Measurements from ENCODE around the gene SLC66A3.
"Not testable (repeated sequence)": the region's sequence is repeated elsewhere in the genome, so short reads cannot be mapped to it uniquely, and the experiment has no call there.

SLC66A3 gene

GRCh38 chr2:11163439-11164317, 8.4 kb downstream of the SLC66A3 start:
- TF ChIP-seq CTCF (IDR thresholded peaks at IDR 0.05; ENCODE audit: low read depth, low read length) = no peak
- H3K4me3 ChIP-seq (ENCODE audit: low read depth, low read length) = no peak overlapping the region

- not testable (repeated sequence) for H3K4me3 ChIP-seq (ENCODE audit: low read depth, low read length)
These were observed 9.8 kb downstream of the SLC66A3 start for GRCh38 chr2:11165046-11165445.

- H3K4me3 ChIP-seq (ENCODE audit: low read depth, low read length) = no peak overlapping the region
- no peak for TF ChIP-seq CTCF (IDR thresholded peaks at IDR 0.05; ENCODE audit: low read depth, low read length)
These were observed 11.2 kb downstream of the SLC66A3 start for GRCh38 chr2:11166476-11166875.

GRCh38 chr2:11168488-11168887, 13.2 kb downstream of the SLC66A3 start:
- H3K4me3 ChIP-seq (ENCODE audit: low read depth, low read length) = no peak overlapping the region
- no peak for TF ChIP-seq CTCF (IDR thresholded peaks at IDR 0.05; ENCODE audit: low read depth, low read length)

GRCh38 chr2:11169333-11169732, 14.1 kb downstream of the SLC66A3 start:
- no peak for TF ChIP-seq CTCF (IDR thresholded peaks at IDR 0.05; ENCODE audit: low read depth, low read length)
- no peak overlapping the region for H3K4me3 ChIP-seq (ENCODE audit: low read depth, low read length)

GRCh38 chr2:11174222-11174621, 19.0 kb downstream of the SLC66A3 start:
- no peak overlapping the region for H3K4me3 ChIP-seq (ENCODE audit: low read depth, low read length)
- TF ChIP-seq CTCF (IDR thresholded peaks at IDR 0.05; ENCODE audit: low read depth, low read length) = no peak

GRCh38 chr2:11175293-11175795, 20.1 kb downstream of the SLC66A3 start:
- no peak overlapping the region for H3K4me3 ChIP-seq (ENCODE audit: low read depth, low read length)
- TF ChIP-seq CTCF (IDR thresholded peaks at IDR 0.05; ENCODE audit: low read depth, low read length) = no peak
